ENCODE data around the gene ADGRA3. TPM values are rescaled to one million over a fixed set of nuclear protein-coding genes. Genes with fewer than 3 reads are reported as not detected.

The ADGRA3 gene
- total RNA-seq, 1 experiment from 2014 or later, result 35.0 TPM

- H3K4me3 Mint-ChIP-seq (ENCODE audit: unreplicated experiment), result no peak overlapping the region
- no peak for DNase-seq
- H3K36me3 Mint-ChIP-seq (ENCODE audit: insufficient read depth, unreplicated experiment), result no peaks in the 10 kb centered on the region
- TF ChIP-seq, protein P1, sequence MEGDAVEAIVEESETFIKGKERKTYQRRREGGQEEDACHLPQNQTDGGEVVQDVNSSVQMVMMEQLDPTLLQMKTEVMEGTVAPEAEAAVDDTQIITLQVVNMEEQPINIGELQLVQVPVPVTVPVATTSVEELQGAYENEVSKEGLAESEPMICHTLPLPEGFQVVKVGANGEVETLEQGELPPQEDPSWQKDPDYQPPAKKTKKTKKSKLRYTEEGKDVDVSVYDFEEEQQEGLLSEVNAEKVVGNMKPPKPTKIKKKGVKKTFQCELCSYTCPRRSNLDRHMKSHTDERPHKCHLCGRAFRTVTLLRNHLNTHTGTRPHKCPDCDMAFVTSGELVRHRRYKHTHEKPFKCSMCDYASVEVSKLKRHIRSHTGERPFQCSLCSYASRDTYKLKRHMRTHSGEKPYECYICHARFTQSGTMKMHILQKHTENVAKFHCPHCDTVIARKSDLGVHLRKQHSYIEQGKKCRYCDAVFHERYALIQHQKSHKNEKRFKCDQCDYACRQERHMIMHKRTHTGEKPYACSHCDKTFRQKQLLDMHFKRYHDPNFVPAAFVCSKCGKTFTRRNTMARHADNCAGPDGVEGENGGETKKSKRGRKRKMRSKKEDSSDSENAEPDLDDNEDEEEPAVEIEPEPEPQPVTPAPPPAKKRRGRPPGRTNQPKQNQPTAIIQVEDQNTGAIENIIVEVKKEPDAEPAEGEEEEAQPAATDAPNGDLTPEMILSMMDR (IDR thresholded peaks at IDR 0.05; ENCODE audit: insufficient read depth in 1 of 2, low read depth in 1 of 2, low read length in 1 of 2, severe bottlenecking in 1 of 2, unreplicated experiment in 1 of 2), result no peak
- H3K4me1 Mint-ChIP-seq (ENCODE audit: low read depth, unreplicated experiment), result peaks cover 11% of the 10 kb centered on the region
- no TSS peak for BruUV-seq (replicated peaks)
- no peaks in the 10 kb centered on the region for H3K27me3 Mint-ChIP-seq (ENCODE audit: insufficient read depth, unreplicated experiment)
- no peaks in the 10 kb centered on the region for H3K36me3 ChIP-seq (ENCODE audit: control insufficient read depth, insufficient read depth, low read length)
- H3K4me3 ChIP-seq (ENCODE audit: low read depth, low read length), result no peak overlapping the region
- H3K9me3 ChIP-seq, result no peaks in the 10 kb centered on the region
- H3K27ac Mint-ChIP-seq (ENCODE audit: unreplicated experiment), result no peak overlapping the region
- H3K27me3 ChIP-seq (replicated peaks; ENCODE audit: control insufficient read depth, insufficient read depth, low read length), result no peaks in the 10 kb centered on the region
- POLR2A ChIA-PET, result no interaction called here
- CTCF ChIA-PET, result no interaction called here
- intact Hi-C loops (cut with micrococcal nuclease; ENCODE audit: unreplicated experiment), result no loop called here
- no peaks in the 10 kb centered on the region for H3K4me1 ChIP-seq
- peaks cover 7% of the 10 kb centered on the region for H3K9me3 Mint-ChIP-seq (ENCODE audit: unreplicated experiment)
Observed at GRCh38 chr4:22551550-22551949, 35.7 kb upstream of the ADGRA3 start.

DNA sequence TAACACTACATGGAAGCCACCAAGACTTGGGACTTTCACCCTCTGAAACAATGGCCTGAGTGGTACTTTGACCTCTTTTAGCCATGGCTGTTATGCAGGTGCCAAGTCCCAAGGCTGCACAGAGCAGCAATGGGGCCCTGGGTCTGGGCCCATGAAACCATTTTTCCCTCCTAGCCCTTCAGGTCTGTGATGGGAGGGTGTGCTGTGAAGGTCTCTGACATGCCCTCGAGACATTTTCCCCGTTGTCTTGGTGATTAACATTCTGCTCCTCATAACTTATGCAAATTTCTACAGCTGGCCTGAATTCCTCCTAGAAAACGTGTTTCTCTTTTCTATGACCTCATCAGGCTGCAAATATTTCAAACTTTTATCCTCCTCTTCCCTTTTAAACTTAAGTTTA, 30.4 kb upstream of the ADGRA3 start:
- Mint-ChIP-seq H3K4me3 (ENCODE audit: unreplicated experiment) (no peak overlapping the region), H3K27ac (ENCODE audit: unreplicated experiment) (no peak overlapping the region), H3K27me3 (ENCODE audit: insufficient read depth, unreplicated experiment) (peaks cover 3% of the 10 kb centered on the region), H3K9me3 (ENCODE audit: unreplicated experiment) (peaks cover 31% of the 10 kb centered on the region), H3K4me1 (ENCODE audit: low read depth, unreplicated experiment) (no peaks in the 10 kb centered on the region), H3K36me3 (ENCODE audit: insufficient read depth, unreplicated experiment) (no peaks in the 10 kb centered on the region)
- DNase-seq, result no peak
- intact Hi-C loops (cut with micrococcal nuclease; ENCODE audit: unreplicated experiment), result no loop called here
- Histone ChIP-seq H3K27me3 (replicated peaks; ENCODE audit: control insufficient read depth, insufficient read depth, low read length) (no peaks in the 10 kb centered on the region), H3K4me3 (ENCODE audit: low read depth, low read length) (no peak overlapping the region), H3K36me3 (ENCODE audit: control insufficient read depth, insufficient read depth, low read length) (no peaks in the 10 kb centered on the region), H3K9me3 (no peaks in the 10 kb centered on the region), H3K4me1 (no peaks in the 10 kb centered on the region)
- BruUV-seq (replicated peaks), result no TSS peak
- ChIA-PET CTCF (no interaction called here), POLR2A (no interaction called here)
- TF ChIP-seq, protein P1 (IDR thresholded peaks at IDR 0.05; ENCODE audit: insufficient read depth in 1 of 2, low read depth in 1 of 2, low read length in 1 of 2, severe bottlenecking in 1 of 2, unreplicated experiment in 1 of 2), result no peak

GRCh38 chr4:22539251-22539650, 23.4 kb upstream of the ADGRA3 start:
- H3K27ac Mint-ChIP-seq (ENCODE audit: unreplicated experiment), result no peak overlapping the region
- Histone ChIP-seq H3K27me3 (replicated peaks; ENCODE audit: control insufficient read depth, insufficient read depth, low read length) (no peaks in the 10 kb centered on the region), H3K36me3 (ENCODE audit: control insufficient read depth, insufficient read depth, low read length) (no peaks in the 10 kb centered on the region), H3K4me3 (ENCODE audit: low read depth, low read length) (no peak overlapping the region), H3K9me3 (no peaks in the 10 kb centered on the region), H3K4me1 (no peaks in the 10 kb centered on the region)
- ChIA-PET CTCF (no interaction called here), POLR2A (no interaction called here)
- peaks cover 9% of the 10 kb centered on the region for H3K9me3 Mint-ChIP-seq (ENCODE audit: unreplicated experiment)
- TF ChIP-seq, protein P1 (IDR thresholded peaks at IDR 0.05; ENCODE audit: insufficient read depth in 1 of 2, low read depth in 1 of 2, low read length in 1 of 2, severe bottlenecking in 1 of 2, unreplicated experiment in 1 of 2), result no peak
- BruUV-seq (replicated peaks), result no TSS peak
- no peaks in the 10 kb centered on the region for H3K4me1 Mint-ChIP-seq (ENCODE audit: low read depth, unreplicated experiment)
- H3K27me3 Mint-ChIP-seq (ENCODE audit: insufficient read depth, unreplicated experiment), result no peaks in the 10 kb centered on the region
- no peak for DNase-seq
- H3K36me3 Mint-ChIP-seq (ENCODE audit: insufficient read depth, unreplicated experiment), result no peaks in the 10 kb centered on the region
- intact Hi-C loops (cut with micrococcal nuclease; ENCODE audit: unreplicated experiment), result no loop called here
- no peak overlapping the region for H3K4me3 Mint-ChIP-seq (ENCODE audit: unreplicated experiment)

Measured in Caco-2 (cell line).